Iris pigment epithelial cell (primary cell): ENCODE data around the gene IL20RA.
"Not testable (repeated sequence)": the region's sequence is repeated elsewhere in the genome, so short reads cannot be mapped to it uniquely, and the experiment has no call there.

Experiments used
- DNase-seq: peaks from one replicate; pipeline ENCODE4 v3.0.0-alpha.2; 2011; ENCODE audit warnings: low read depth

IL20RA gene

DNA sequence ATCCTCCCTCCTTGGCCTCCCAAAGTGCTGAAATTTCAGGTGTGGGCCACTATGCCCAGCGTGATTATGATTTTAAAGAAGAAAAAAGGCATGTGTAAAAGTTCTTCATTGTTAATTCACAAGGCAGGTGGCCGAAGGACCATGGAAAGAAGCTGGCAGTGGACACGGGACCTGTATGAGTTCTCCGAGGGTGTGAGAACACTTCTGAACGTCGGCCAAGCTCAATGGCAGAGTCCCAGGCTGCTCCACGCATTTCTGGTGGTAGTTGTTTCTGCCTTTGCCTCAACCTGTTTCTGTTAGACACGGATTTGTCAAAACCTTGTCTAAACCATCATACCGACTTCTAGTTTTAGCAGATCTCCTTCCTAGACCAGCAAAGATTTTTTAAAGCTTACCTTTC lies 36.6 kb downstream of the IL20RA start:
- DNase-seq: no peak

DNA sequence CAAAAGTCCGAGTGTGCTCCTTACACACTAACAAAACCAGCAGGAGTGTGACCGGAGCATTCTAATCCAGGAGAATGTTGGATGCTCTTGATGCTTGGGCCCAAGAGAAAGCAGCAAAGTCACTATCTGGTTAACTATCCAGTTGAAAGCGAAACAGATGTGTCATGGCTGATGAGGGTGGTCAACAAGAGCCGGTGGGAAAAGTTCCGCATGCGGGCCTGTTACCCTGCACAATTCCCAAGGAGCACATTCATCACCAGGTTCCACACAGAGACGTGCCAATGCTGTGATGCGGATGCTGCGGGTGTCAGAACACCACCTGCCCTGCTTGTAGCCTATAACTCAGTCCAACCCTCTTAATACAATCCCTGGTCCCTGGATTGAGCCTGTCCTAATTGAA lies 38.7 kb downstream of the IL20RA start:
- DNase-seq: no peak

DNA sequence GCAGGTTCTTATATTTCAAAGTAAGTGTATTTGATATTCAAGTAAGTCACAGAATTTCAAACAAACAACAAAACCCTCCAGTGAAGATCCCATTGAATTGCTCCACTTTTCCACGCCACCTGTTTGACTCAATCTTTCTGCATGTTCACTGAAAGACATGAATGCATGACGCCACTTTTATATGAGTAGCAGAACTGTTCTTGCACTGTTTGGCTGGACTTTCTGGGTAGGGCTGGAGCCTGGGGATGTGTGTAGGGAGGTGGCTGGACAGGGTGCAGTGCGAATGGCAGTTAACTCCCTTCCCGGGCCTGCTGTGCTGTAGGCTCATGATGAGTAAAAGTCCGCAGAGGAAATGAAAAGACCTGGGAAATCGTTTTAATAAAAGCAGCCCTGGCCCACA lies 39.7 kb downstream of the IL20RA start:
- no peak for DNase-seq

DNA sequence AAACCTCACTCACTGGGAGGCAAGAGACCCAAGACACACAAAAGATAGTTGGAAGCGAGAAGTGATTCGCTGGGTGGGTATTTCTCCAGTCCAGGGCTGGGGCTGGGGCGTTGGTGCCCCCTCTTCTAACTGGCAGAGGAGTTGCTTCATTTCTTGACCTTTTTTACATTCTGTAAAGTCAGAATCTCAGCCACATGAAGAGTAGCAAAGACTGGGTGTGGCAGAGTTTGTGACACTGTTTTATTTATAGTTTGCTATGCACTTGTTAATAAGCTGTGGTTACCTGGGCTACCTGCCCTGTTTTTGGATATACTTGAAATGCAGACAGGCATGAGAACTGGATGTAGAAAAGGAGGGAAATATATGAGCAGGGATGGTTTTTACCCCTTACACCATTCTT lies 42.3 kb downstream of the IL20RA start:
- DNase-seq: no peak

DNA sequence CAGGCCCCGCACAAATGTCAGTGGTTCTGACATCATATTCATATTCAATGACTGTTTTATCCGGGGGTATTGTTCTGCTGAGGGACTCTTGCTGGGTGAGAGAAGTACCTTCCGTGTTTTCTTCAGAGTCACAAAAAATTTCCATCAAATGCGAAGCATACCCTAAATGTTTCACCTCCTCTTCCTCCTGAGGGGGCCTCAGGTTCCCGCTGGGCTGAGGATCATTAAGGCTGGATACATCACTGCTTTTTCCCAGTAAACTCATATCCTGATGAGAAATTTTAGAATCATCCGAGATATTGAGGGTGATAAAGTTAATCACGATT lies 42.8 kb downstream of the IL20RA start:
- DNase-seq: no peak

- DNase-seq: no peak
These were observed 43.3 kb downstream of the IL20RA start for GRCh38 chr6:137001299-137001976.

GRCh38 chr6:137000825-137001224 lies 43.9 kb downstream of the IL20RA start:
- DNase-seq: no peak

- DNase-seq: no peak
These were observed 49.2 kb downstream of the IL20RA start for GRCh38 chr6:136995521-136995920.

- no peak for DNase-seq
These were observed 50.0 kb downstream of the IL20RA start for GRCh38 chr6:136994782-136995181.

GRCh38 chr6:136992113-136992512 lies 52.7 kb downstream of the IL20RA start:
- no peak for DNase-seq

DNA sequence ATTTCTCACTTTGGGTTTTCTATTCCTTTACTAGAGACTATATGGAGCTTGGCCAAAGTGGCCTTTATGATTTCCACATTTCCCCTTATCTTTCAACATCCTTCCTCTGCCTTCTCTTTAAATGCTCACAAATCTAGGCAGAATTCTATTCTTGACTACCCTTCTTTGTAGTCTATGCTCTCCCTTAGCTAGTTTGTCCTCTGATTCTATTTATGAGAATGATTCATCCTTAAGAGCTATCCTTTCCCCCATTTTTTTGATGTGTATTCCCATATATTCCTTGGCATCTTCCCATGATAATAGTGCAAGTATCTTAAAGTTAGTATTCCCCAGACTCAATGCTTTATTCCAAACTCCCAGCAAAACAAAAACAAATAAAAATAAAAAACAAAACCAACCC lies 53.1 kb downstream of the IL20RA start:
- no peak for DNase-seq

GRCh38 chr6:136990754-136991153 lies 54.0 kb downstream of the IL20RA start:
- DNase-seq: no peak

DNA sequence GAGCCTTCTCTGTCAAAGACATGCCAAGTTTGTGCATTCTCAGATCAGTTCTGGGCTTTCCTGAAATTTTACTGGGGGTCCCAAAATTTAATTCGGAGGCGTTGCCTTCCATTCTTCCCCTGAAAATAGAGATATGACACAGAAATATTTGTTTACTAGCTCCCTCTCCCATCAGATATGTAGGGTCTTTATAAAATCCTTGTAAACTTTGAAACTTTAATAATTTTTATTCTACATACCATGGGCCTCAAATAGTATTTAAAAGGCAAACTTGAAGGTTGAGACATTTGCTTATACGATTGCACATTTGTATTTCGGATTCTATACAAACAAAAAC lies 54.6 kb downstream of the IL20RA start:
- DNase-seq: no peak

DNA sequence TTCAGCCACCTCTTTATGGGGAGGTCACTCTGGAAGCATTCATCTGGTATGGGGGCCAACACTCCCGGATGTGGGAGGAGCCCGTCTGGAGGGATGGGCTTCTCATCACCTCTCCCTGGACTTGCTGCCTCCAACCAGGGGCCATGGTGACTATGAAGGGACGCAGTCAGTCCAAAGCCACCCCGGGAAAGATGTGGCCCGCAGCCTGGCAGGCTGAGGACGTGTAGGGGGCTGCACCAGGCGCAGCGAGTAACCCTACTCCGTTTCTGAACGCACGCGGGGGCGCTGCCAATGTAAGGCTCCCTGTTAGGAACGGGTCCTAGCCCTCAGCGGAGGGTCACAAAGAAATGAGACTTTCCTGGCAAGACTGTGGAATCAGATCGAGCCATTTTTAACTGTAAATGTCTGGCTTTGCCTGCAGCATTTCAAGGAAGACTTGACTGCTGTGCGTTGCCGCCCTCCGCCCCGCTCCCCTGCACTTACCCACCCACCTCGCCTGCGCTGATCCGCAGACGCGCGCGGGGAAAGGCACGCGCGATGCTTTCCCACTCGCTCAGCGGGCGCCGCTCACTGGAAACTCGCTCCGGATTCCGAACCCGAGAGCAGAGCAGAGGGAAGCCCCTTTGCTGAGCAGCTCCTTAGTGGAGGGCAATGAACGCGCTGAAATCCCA lies 55.1 kb downstream of the IL20RA start:
- DNase-seq: no peak

- DNase-seq: no peak
These were observed 57.2 kb downstream of the IL20RA start for GRCh38 chr6:136987526-136987925.

GRCh38 chr6:136985502-136985901 lies 59.3 kb downstream of the IL20RA start:
- DNase-seq: no peak

DNA sequence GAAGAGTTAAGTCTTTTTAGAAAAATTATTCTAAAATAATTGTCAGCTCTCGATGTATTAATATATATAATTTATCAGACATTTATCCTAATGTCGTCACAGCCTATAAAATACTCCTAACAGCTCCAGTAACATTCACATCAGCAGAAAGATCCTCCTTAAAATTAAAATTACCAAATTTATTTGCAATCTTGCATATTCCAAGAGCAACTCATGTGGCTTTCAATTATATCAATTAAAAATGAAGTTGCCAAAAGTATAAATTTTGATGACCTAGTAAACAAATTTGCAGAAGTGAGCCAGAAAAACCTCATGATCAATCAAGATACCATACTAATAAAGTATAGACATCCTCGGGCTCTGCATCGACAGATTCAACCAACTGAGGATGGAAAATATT lies 60.2 kb downstream of the IL20RA start:
- DNase-seq: no peak

- no peak for DNase-seq
These were observed 61.1 kb downstream of the IL20RA start for GRCh38 chr6:136983687-136984086.

GRCh38 chr6:136982928-136983327 lies 61.8 kb downstream of the IL20RA start:
- DNase-seq: no peak

- DNase-seq: no peak
These were observed 64.7 kb downstream of the IL20RA start for GRCh38 chr6:136980070-136980469.

DNA sequence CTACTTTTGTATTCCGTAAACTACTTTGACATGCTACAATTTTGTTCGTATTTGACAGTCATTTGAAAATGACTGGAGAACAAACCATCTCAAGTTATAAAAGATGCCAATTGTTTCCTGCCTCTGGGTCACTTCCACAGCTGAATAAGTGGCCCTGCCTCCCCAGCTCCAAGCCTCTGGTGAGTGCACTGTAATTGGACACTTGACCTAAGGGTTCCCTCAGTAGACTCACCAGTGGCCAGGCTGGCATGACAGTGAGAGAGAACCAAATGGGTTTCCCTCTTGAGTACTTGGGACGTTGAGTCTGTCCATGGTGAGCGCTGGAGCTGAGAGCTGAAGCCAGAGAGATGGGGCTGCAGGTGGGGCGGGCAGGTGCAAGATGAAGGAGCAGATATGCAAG lies 65.6 kb downstream of the IL20RA start:
- DNase-seq: no peak

DNA sequence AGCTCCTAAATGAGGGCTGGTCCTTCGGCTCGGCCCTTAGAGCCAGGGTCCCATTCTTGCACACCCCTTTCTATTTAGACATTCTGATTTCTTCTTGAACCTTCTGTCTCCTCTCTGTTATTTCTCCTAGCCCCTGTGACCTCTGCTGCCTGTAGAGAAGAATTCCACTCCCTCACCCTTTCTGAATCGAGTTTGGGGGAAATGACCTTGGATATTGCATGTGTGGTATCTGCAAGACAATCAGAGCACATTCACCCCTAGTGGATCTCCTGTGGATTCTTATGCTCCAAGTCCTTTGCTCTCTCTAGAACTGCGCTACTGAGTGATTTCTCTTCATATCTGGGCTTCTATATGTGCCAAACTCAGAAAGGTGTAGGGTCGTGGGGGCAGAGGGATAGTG lies 67.7 kb downstream of the IL20RA start:
- DNase-seq: no peak

- no peak for DNase-seq
These were observed 69.6 kb downstream of the IL20RA start for GRCh38 chr6:136975089-136975715.

DNA sequence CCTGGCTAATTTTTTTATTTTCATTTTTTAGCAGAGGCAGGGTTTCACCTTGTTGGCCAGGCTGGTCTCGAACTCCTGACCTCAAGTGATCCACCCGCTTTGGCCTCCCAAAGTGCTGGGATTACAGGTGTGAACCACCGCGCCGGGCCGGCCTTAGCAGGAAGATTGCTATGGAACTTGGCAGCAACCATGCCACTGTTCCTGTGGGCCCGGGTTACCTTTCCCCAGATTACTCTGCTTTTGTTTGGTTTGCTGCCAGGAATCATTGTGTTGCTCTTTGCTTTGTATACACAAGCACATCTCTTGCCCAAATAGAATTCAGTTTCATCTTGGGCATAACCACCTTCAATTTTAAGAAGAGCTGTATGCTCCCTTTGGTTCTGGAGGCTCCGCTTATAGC lies 71.0 kb downstream of the IL20RA start:
- not testable (repeated sequence) for DNase-seq
